IMR-90 (cell line): ENCODE measurements around the gene ZBTB46. TPM values are rescaled to one million over a fixed set of nuclear protein-coding genes. Genes with fewer than 3 reads are reported as not detected.

ENCODE experiments used
- ATAC-seq: fragments of 200-7000 bp; cut with Tn5 transposase; 2 replicates; pipeline ENCODE4 v1.9.1; 2020; ENCODE audit warnings: low read depth, mild to moderate bottlenecking, moderate library complexity
- BruUV-seq: library from RNA; stranded (reverse); fragments of 400-500 nt; replicated peaks from 2 replicates; lab custom pipeline; 2021; lab: Mats Ljungman, UMichigan
- CTCF ChIA-PET: fragments of 300-600 bp; formaldehyde crosslinking; extraction: SDS; loops from one replicate; lab custom pipeline; 2021; ENCODE audit warnings: antibody characterized with exemption; lab: Yijun Ruan, JAX
- POLR2A ChIA-PET: fragments of 300-600 bp; sonication (Branson Sonifier 250); formaldehyde crosslinking; loops from one replicate; lab custom pipeline; 2022; ENCODE audit warnings: antibody characterized with exemption; ENCODE audit not compliant: unreplicated experiment; lab: Charles Lee
- DNase-seq: peaks from one replicate; pipeline ENCODE4 v3.0.0; 2013
- H2AFZ ChIP-seq: replicated peaks from 2 replicates; pipeline ENCODE3; 2013; ENCODE audit warnings: low read length, mild to moderate bottlenecking; ENCODE audit not compliant: poor library complexity
- H2AK5ac ChIP-seq: 2 replicates; pipeline ENCODE4 v1.6.1; 2013; ENCODE audit warnings: low read depth, low read length, inconsistent platforms
- H2AK9ac ChIP-seq: replicated peaks from 2 replicates; pipeline ENCODE3; 2013; ENCODE audit warnings: mild to moderate bottlenecking, low read depth, low read length, moderate library complexity; ENCODE audit not compliant: poor library complexity
- H2BK120ac ChIP-seq: 2 replicates; pipeline ENCODE4 v1.6.1; 2013; ENCODE audit warnings: low read depth, low read length, inconsistent platforms
- H2BK15ac ChIP-seq: 3 replicates; pipeline ENCODE4 v1.6.1; 2013; ENCODE audit warnings: low read depth, low read length, inconsistent platforms
- H2BK20ac ChIP-seq: 2 replicates; pipeline ENCODE4 v1.6.1; 2013; ENCODE audit warnings: low read depth, mild to moderate bottlenecking, inconsistent platforms, low read length, moderate library complexity
- H2BK5ac ChIP-seq: 2 replicates; pipeline ENCODE4 v1.6.1; 2013; ENCODE audit warnings: mild to moderate bottlenecking, low read depth, low read length, inconsistent platforms; ENCODE audit not compliant: poor library complexity, severe bottlenecking
- H3K14ac ChIP-seq: replicated peaks from 2 replicates; pipeline ENCODE4 v1.6.1; 2013; ENCODE audit warnings: low read depth, low read length, inconsistent platforms
- H3K18ac ChIP-seq: 2 replicates; pipeline ENCODE4 v1.6.1; 2013; ENCODE audit warnings: low read depth, low read length, control low read depth
- H3K23ac ChIP-seq: 2 replicates; pipeline ENCODE4 v1.6.1; 2013; ENCODE audit warnings: low read depth, low read length, inconsistent platforms
- H3K27ac ChIP-seq: 2 replicates; pipeline ENCODE4 v1.5.1; 2013; ENCODE audit warnings: mild to moderate bottlenecking, control low read depth, low read length; ENCODE audit not compliant: insufficient read depth
- H3K27me3 ChIP-seq: 2 replicates; pipeline ENCODE4 v1.6.1; 2013; ENCODE audit warnings: low read length; ENCODE audit not compliant: control insufficient read depth, insufficient read depth
- H3K36me3 ChIP-seq: 2 replicates; pipeline ENCODE4 v1.6.1; 2013; ENCODE audit warnings: low read length, mixed read lengths; ENCODE audit not compliant: control insufficient read depth, insufficient read depth
- H3K4ac ChIP-seq: 2 replicates; pipeline ENCODE4 v1.6.1; 2013; ENCODE audit warnings: low read depth, low read length, inconsistent platforms
- H3K4me1 ChIP-seq: 2 replicates; pipeline ENCODE4 v1.6.1; 2013; ENCODE audit warnings: low read length, mixed read lengths; ENCODE audit not compliant: control insufficient read depth, insufficient read depth
- H3K4me2 ChIP-seq: 2 replicates; pipeline ENCODE4 v1.6.1; 2013; ENCODE audit warnings: low read depth, mild to moderate bottlenecking, control low read depth, low read length, moderate library complexity
- H3K4me3 ChIP-seq: 2 replicates; pipeline ENCODE4 v1.5.1; 2013; ENCODE audit warnings: low read depth, mild to moderate bottlenecking, control low read depth, low read length, moderate library complexity; ENCODE audit not compliant: insufficient read depth
- H3K56ac ChIP-seq: 2 replicates; pipeline ENCODE4 v1.6.1; 2013; ENCODE audit warnings: low read length, inconsistent platforms; ENCODE audit not compliant: insufficient read depth; ENCODE audit errors: extremely low read depth
- H3K79me1 ChIP-seq, 2 experiments: 2 replicates each; pipeline ENCODE4 v1.6.1; 2013; ENCODE audit warnings: low read length in 2 of 2, inconsistent platforms in 1 of 2, low read depth in 1 of 2
- H3K9ac ChIP-seq: 2 replicates; pipeline ENCODE4 v1.6.1; 2013; ENCODE audit warnings: low read depth, low read length, control low read depth
- H3K9me1 ChIP-seq: 2 replicates; pipeline ENCODE4 v1.6.1; 2013; ENCODE audit warnings: low read length, inconsistent platforms; ENCODE audit not compliant: insufficient read depth
- H3K9me3 ChIP-seq: 2 replicates; pipeline ENCODE4 v1.6.1; 2013; ENCODE audit warnings: low read length; ENCODE audit not compliant: control insufficient read depth, insufficient read depth
- H4K20me1 ChIP-seq: 2 replicates; pipeline ENCODE4 v1.6.1; 2013; ENCODE audit warnings: low read length, inconsistent platforms; ENCODE audit not compliant: insufficient read depth
- H4K5ac ChIP-seq: 2 replicates; pipeline ENCODE4 v1.6.1; 2013; ENCODE audit warnings: mild to moderate bottlenecking, low read depth, low read length, control low read depth
- H4K8ac ChIP-seq, 2 experiments: 2 replicates each; pipeline ENCODE4 v1.6.1; 2013; ENCODE audit warnings: low read depth in 2 of 2, low read length in 2 of 2, control low read depth in 1 of 2, inconsistent platforms in 1 of 2
- H4K91ac ChIP-seq: 2 replicates; pipeline ENCODE4 v1.6.1; 2013; ENCODE audit warnings: low read depth, low read length, inconsistent platforms; ENCODE audit not compliant: insufficient read depth
- BHLHE40 ChIP-seq: fragments of 150-350 bp; IDR thresholded peaks from 2 replicates; pipeline ENCODE4 v1.6.1; 2016; ENCODE audit warnings: mild to moderate bottlenecking, low read depth, low read length
- CEBPB ChIP-seq: IDR thresholded peaks from 2 replicates; pipeline ENCODE4 v1.6.1; 2012; ENCODE audit warnings: low read depth, low read length, improper control_type of control experiment
- CHD1 ChIP-seq: IDR thresholded peaks from 2 replicates; pipeline ENCODE4 v1.6.1; 2012; ENCODE audit warnings: low read depth, low read length, improper control_type of control experiment
- FOS ChIP-seq: fragments of 150-350 bp; IDR thresholded peaks from 2 replicates; pipeline ENCODE4 v1.6.1; 2016; ENCODE audit warnings: low read depth, low read length
- MAFK ChIP-seq: IDR thresholded peaks from 2 replicates; pipeline ENCODE4 v1.6.1; 2012; ENCODE audit warnings: low read depth, low read length, improper control_type of control experiment
- MAZ ChIP-seq: IDR thresholded peaks from 2 replicates; pipeline ENCODE4 v1.6.1; 2012; ENCODE audit warnings: low read depth, mild to moderate bottlenecking, low read length, improper control_type of control experiment, moderate library complexity, borderline replicate concordance
- NFE2L2 ChIP-seq: fragments of 150-350 bp; IDR thresholded peaks from 2 replicates; pipeline ENCODE4 v1.6.1; 2016; ENCODE audit warnings: low read depth, mild to moderate bottlenecking, low read length
- POLR2A ChIP-seq: IDR thresholded peaks from 2 replicates; pipeline ENCODE4 v1.6.1; 2012; ENCODE audit warnings: mild to moderate bottlenecking, low read depth, low read length
- RAD21 ChIP-seq: IDR thresholded peaks from 2 replicates; pipeline ENCODE4 v1.6.1; 2012; ENCODE audit warnings: low read length, improper control_type of control experiment
- RCOR1 ChIP-seq: IDR thresholded peaks from 2 replicates; pipeline ENCODE4 v1.6.1; 2012; ENCODE audit warnings: mild to moderate bottlenecking, low read length, improper control_type of control experiment; ENCODE audit not compliant: insufficient replicate concordance
- RFX5 ChIP-seq: IDR thresholded peaks from 2 replicates; pipeline ENCODE4 v1.8.0; 2012; ENCODE audit warnings: low read depth, mild to moderate bottlenecking, low read length, moderate library complexity
- SMC3 ChIP-seq: fragments of 150-350 bp; IDR thresholded peaks from 2 replicates; pipeline ENCODE4 v1.6.1; 2016; ENCODE audit warnings: low read depth, mild to moderate bottlenecking, antibody characterized with exemption, low read length, moderate library complexity
- WGBS, 2 experiments: methylation state at CpG; one replicate each; pipeline versions ENCODE4 v1.1.5 to v1.1.7; 2013; ENCODE audit warnings: missing lambda C conversion rate in 2 of 2; ENCODE audit not compliant: insufficient read length in 1 of 2; ENCODE audit errors: extremely low coverage in 2 of 2; 5-methylcytosine and 5-hydroxymethylcytosine counted together
- dilution Hi-C: fragments of 300-500 bp; cut with HindIII; formaldehyde crosslinking; loops from one replicate; pipeline ENCODE4 v1.14.3; 2018; ENCODE audit warnings: low sequenced_read_pairs; ENCODE audit not compliant: unreplicated experiment
- in situ Hi-C: fragments of 300-500 bp; cut with MboI; formaldehyde crosslinking; loops from 3 replicates; pipeline ENCODE4 v1.14.3; 2019; ENCODE audit warnings: low sequenced_read_pairs, inconsistent platforms, mixed read lengths
- intact Hi-C: fragments of 100-400 bp; cut with micrococcal nuclease; formaldehyde crosslinking; loops from 2 replicates; pipeline ENCODE4 v1.10.0; 2022
- polyA plus RNA-seq, 3 experiments: library from polyadenylated mRNA; depleted of rRNA; stranded (reverse); fragments of >200 nt; gene quantifications; 2 replicates each; pipeline ENCODE4 v1.2.3, GENCODE V29; 2012; ENCODE audit warnings: low replicate concordance in 1 of 3
- total RNA-seq: library from RNA; depleted of rRNA; stranded (reverse); fragments of >200 nt; gene quantifications from 2 replicates; pipeline ENCODE4 v1.2.3, GENCODE V29; 2012
- TF ChIP-seq, protein P1 (sequence below): conservative IDR thresholded peaks from 2 replicates; pipeline ENCODE4 v1.5.1; 2012; ENCODE audit warnings: mild to moderate bottlenecking, low read depth, low read length, improper control_type of control experiment
- TF ChIP-seq, protein P2 (sequence below): fragments of 150-350 bp; IDR thresholded peaks from 2 replicates; pipeline ENCODE4 v1.6.1; 2016; ENCODE audit warnings: low read depth, mild to moderate bottlenecking, low read length, moderate library complexity, borderline replicate concordance

Gene ZBTB46
- total and polyA plus RNA-seq, 2 of the 4 experiments (the other 2 are of a cell fraction): 4.2 to 14.9 TPM

DNA sequence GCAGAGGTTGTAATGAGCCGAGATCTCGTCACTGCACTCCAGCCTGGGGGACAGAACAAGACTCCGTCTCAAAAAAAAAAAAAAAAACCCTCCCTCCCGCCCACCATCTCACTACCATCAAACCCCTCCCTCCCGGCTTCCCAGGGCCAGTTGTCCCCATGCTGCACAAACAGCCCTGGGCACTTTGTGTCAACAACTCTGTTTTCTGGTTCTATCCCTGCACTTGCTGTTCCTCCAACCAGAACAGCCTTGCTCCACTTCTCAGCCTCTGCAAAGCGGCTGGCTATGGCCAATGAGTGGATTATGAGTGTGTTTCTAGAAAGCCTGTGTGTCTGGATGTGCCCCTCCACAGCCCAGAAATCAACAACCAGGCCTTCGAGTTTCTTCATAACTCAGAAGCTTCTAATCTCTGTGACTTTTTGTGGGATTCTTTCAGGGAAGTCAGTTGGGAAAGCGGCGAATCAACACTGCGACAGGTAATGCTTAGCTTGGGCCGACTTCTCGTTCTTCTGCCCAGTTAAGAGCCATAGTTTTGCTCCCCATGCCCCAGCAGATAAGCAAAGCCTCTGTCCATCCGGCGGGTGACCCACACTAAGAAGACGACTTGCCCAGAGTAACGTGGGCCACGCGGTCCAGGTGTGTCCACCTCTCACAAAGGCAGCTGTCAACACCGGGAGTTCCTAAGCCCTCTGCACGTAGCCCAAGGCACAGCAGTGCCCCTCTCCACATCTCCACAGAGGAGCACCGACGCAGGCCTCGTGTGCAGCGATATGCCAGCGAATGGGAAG is 5.5 kb downstream of the ZBTB46 start:
- no peak overlapping the region for H3K14ac ChIP-seq
- H3K4me2 ChIP-seq: no peak overlapping the region

More for the DNA sequence above, 5.5 kb downstream of the ZBTB46 start:
- no peak overlapping the region for H2AK9ac ChIP-seq
- no peak overlapping the region for H2BK5ac ChIP-seq
- no peak overlapping the region for H3K9ac ChIP-seq
- in situ Hi-C loops: no loop called here
- H4K91ac ChIP-seq: no peak overlapping the region
- no peak overlapping the region for H4K8ac ChIP-seq
- 98% methylated on average over 5 of the region's 25 CpGs; no CpG with 5 or more reads in 1 of the 2 experiments for WGBS, 2 experiments
- H3K36me3 ChIP-seq: 0 out of 2 replicates have a peak, but pooled peaks cover 3% of the 10 kb centered on the region
- no peak for ATAC-seq
- no peak overlapping the region for H4K5ac ChIP-seq
- BruUV-seq: no TSS peak
- peaks cover 18% of the 10 kb centered on the region for H3K4me1 ChIP-seq
- H3K9me1 ChIP-seq: peaks cover 21% of the 10 kb centered on the region
- intact Hi-C loops: no loop called here
- no peak overlapping the region for H3K27ac ChIP-seq
- no peaks in the 10 kb centered on the region for H3K27me3 ChIP-seq
- H3K4me3 ChIP-seq: no peak overlapping the region
- dilution Hi-C loops: no loop called here
- DNase-seq: no peak
- peaks cover 29 to 77% of the 10 kb centered on the region in 2 experiments for H3K79me1 ChIP-seq
- H3K4ac ChIP-seq: no peak overlapping the region
- no peak overlapping the region for H2BK120ac ChIP-seq
- no peak overlapping the region for H2BK20ac ChIP-seq
- no peak overlapping the region for H3K56ac ChIP-seq
- ChIA-PET CTCF (no interaction called here), POLR2A (no interaction called here)
- H3K23ac ChIP-seq: no peak overlapping the region
- no peak overlapping the region for H3K18ac ChIP-seq
- H2AK5ac ChIP-seq: no peak overlapping the region; the same call in 1 of the 2 replicates
- H3K9me3 ChIP-seq: no peaks in the 10 kb centered on the region
- H4K20me1 ChIP-seq: peaks cover 52% of the 10 kb centered on the region
- no peak overlapping the region for H2BK15ac ChIP-seq
- TF ChIP-seq RCOR1: no peak
- TF ChIP-seq MAZ: no peak
- no peak for TF ChIP-seq RAD21
- TF ChIP-seq CEBPB: no peak
- no peak for TF ChIP-seq SMC3
- TF ChIP-seq, protein P1, sequence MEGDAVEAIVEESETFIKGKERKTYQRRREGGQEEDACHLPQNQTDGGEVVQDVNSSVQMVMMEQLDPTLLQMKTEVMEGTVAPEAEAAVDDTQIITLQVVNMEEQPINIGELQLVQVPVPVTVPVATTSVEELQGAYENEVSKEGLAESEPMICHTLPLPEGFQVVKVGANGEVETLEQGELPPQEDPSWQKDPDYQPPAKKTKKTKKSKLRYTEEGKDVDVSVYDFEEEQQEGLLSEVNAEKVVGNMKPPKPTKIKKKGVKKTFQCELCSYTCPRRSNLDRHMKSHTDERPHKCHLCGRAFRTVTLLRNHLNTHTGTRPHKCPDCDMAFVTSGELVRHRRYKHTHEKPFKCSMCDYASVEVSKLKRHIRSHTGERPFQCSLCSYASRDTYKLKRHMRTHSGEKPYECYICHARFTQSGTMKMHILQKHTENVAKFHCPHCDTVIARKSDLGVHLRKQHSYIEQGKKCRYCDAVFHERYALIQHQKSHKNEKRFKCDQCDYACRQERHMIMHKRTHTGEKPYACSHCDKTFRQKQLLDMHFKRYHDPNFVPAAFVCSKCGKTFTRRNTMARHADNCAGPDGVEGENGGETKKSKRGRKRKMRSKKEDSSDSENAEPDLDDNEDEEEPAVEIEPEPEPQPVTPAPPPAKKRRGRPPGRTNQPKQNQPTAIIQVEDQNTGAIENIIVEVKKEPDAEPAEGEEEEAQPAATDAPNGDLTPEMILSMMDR: no peak
- TF ChIP-seq, protein P2, sequence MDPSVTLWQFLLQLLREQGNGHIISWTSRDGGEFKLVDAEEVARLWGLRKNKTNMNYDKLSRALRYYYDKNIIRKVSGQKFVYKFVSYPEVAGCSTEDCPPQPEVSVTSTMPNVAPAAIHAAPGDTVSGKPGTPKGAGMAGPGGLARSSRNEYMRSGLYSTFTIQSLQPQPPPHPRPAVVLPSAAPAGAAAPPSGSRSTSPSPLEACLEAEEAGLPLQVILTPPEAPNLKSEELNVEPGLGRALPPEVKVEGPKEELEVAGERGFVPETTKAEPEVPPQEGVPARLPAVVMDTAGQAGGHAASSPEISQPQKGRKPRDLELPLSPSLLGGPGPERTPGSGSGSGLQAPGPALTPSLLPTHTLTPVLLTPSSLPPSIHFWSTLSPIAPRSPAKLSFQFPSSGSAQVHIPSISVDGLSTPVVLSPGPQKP: no peak
- no peak for TF ChIP-seq NFE2L2
- TF ChIP-seq POLR2A: no peak
- TF ChIP-seq FOS: no peak
- TF ChIP-seq BHLHE40: no peak
- no peak for TF ChIP-seq MAFK
- no peak for TF ChIP-seq RFX5
- no peak for TF ChIP-seq CHD1
- H2AFZ ChIP-seq: no peak overlapping the region
